ENCODE data around the gene OBSL1.

Gene OBSL1

DNA sequence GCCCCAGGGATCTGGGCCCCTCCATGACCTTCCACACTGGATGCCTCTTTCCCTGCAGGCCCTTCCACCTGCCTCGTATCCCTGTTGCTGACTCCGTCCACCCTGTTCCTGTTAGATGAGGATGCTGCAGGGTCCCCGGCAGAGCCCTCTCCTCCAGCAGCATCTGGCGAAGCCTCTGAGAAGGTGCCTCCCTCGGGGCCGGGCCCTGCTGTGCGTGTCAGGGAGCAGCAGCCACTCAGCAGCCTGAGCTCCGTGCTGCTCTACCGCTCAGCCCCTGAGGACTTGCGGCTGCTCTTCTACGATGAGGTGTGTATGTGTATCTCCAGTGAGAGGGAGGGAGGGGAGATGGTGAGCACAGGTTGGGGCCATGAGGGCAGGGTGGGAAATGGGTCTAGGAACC is 43.7 kb upstream of the OBSL1 start:
- Histone ChIP-seq H3K9me3 (ENCODE audit: insufficient read depth, low read depth, low read length) (no peaks in the 10 kb centered on the region), H3K4me3 (ENCODE audit: low read length, poor library complexity, severe bottlenecking) (no peak overlapping the region), H3F3A (ENCODE audit: low read depth) (no peaks in the 10 kb centered on the region), H2AFZ (ENCODE audit: low read length) (no peak overlapping the region), H3K79me2 (ENCODE audit: insufficient read depth, low read length) (no peaks in the 10 kb centered on the region), H3K9me2 (replicated peaks; ENCODE audit: low read depth, low read length) (no peaks in the 10 kb centered on the region), H3K36me3 (ENCODE audit: insufficient read depth, low read length) (peaks cover 5% of the 10 kb centered on the region; the same call in 1 of the 2 replicates), H4K20me1 (ENCODE audit: insufficient read depth, low read length, poor library complexity, severe bottlenecking) (no peaks in the 10 kb centered on the region), H3K9ac (ENCODE audit: low read depth, low read length, poor library complexity, severe bottlenecking) (no peak overlapping the region), H3K4me2 (ENCODE audit: low read depth, low read length, poor library complexity, severe bottlenecking) (no peak overlapping the region), H3K27me3 (ENCODE audit: insufficient read depth, low read length, poor library complexity, severe bottlenecking) (no peaks in the 10 kb centered on the region), H3K4me1 (ENCODE audit: insufficient read depth, low read length, poor library complexity, severe bottlenecking) (no peaks in the 10 kb centered on the region)
- TF ChIP-seq EZH2phosphoT487 (IDR thresholded peaks at IDR 0.05; ENCODE audit: borderline replicate concordance): no peak
- TF ChIP-seq, protein P1, sequence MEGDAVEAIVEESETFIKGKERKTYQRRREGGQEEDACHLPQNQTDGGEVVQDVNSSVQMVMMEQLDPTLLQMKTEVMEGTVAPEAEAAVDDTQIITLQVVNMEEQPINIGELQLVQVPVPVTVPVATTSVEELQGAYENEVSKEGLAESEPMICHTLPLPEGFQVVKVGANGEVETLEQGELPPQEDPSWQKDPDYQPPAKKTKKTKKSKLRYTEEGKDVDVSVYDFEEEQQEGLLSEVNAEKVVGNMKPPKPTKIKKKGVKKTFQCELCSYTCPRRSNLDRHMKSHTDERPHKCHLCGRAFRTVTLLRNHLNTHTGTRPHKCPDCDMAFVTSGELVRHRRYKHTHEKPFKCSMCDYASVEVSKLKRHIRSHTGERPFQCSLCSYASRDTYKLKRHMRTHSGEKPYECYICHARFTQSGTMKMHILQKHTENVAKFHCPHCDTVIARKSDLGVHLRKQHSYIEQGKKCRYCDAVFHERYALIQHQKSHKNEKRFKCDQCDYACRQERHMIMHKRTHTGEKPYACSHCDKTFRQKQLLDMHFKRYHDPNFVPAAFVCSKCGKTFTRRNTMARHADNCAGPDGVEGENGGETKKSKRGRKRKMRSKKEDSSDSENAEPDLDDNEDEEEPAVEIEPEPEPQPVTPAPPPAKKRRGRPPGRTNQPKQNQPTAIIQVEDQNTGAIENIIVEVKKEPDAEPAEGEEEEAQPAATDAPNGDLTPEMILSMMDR (conservative IDR thresholded peaks at IDR 0.05; ENCODE audit: low read length): no peak

DNA sequence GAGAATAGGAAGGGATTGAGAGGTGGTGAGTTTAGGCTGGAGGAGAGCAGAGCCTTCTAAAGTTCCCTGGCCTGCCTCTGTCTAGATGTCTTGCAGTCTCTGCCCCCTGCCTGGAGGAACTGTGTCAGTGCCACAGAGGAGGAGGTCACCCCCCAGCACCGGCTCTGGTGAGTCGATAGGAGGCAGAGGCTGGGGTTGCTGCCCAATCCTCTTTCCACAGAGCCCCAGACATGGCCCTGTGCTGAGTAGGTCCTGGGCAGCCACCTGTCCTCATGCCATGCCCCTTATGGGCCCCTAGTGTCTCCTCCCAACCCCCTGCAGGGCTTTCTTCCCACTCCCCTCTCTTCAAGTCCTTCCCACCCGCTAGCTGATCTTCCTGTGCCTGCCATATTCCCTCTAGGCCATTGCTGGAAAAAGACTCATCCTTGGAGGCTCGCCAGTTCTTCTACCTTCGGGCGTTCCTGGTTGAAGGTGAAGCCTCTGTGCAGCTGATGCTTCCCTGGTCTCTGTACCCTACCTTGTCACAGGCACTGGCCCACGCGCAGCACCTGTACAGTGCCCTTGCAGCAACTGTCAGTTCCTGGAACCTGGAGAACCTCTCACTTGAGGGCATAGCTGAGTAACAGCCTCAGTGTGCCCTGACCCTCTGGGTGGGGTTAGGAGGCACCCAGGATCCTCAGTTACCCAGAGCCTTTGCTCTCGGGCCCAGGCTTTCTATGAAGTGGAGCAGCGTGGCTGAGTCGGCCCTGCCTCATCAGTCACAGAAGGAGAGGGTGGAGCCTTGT is 42.9 kb upstream of the OBSL1 start:
- no peaks in the 10 kb centered on the region for H3K4me1 ChIP-seq (ENCODE audit: insufficient read depth, low read length, poor library complexity, severe bottlenecking)
- H3K36me3 ChIP-seq (ENCODE audit: insufficient read depth, low read length): peaks cover 5% of the 10 kb centered on the region; the same call in 1 of the 2 replicates
- H3F3A ChIP-seq (ENCODE audit: low read depth): no peaks in the 10 kb centered on the region
- no peaks in the 10 kb centered on the region for H3K9me3 ChIP-seq (ENCODE audit: insufficient read depth, low read depth, low read length)
- no peaks in the 10 kb centered on the region for H4K20me1 ChIP-seq (ENCODE audit: insufficient read depth, low read length, poor library complexity, severe bottlenecking)
- no peak overlapping the region for H3K4me2 ChIP-seq (ENCODE audit: low read depth, low read length, poor library complexity, severe bottlenecking)
- no peaks in the 10 kb centered on the region for H3K9me2 ChIP-seq (replicated peaks; ENCODE audit: low read depth, low read length)
- no peaks in the 10 kb centered on the region for H3K79me2 ChIP-seq (ENCODE audit: insufficient read depth, low read length)
- H2AFZ ChIP-seq (ENCODE audit: low read length): no peak overlapping the region
- no peaks in the 10 kb centered on the region for H3K27me3 ChIP-seq (ENCODE audit: insufficient read depth, low read length, poor library complexity, severe bottlenecking)
- H3K4me3 ChIP-seq (ENCODE audit: low read length, poor library complexity, severe bottlenecking): no peak overlapping the region
- TF ChIP-seq, protein P1 (conservative IDR thresholded peaks at IDR 0.05; ENCODE audit: low read length): no peak
- TF ChIP-seq EZH2phosphoT487 (IDR thresholded peaks at IDR 0.05; ENCODE audit: borderline replicate concordance): no peak
- no peak overlapping the region for H3K9ac ChIP-seq (ENCODE audit: low read depth, low read length, poor library complexity, severe bottlenecking)

DNA sequence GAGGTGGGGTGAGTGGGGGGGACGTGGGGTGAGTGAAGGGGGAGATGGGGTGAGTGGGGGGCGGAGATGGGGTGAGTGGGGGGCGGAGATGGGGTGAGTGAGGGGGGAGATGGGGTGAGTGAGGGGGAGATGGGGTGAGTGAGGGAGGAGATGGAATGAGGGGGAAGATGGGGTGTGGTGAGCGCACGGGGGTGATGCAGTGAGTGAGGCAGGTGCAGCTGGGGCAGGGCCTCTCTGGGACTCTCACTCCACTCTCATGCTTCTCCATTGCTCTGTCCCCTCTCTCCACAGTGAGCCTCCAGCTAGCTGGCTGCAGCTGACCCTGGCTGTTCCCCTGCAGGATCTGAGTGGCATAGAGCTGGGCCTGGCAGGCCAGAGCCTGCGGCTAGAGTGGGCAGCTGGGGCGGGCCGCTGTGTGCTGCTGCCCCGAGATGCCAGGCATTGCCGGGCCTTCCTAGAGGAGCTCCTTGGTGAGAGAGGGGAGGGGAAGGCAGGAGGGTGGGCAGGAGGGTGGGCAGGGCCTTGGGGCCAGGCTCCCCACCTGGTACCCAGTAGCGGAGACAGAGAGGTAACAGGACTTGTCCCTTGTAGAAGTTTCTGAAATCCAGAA is 42.2 kb upstream of the OBSL1 start:
- H3K9me3 ChIP-seq (ENCODE audit: insufficient read depth, low read depth, low read length): no peaks in the 10 kb centered on the region
- no peaks in the 10 kb centered on the region for H4K20me1 ChIP-seq (ENCODE audit: insufficient read depth, low read length, poor library complexity, severe bottlenecking)
- H3K9ac ChIP-seq (ENCODE audit: low read depth, low read length, poor library complexity, severe bottlenecking): no peak overlapping the region
- no peaks in the 10 kb centered on the region for H3K4me1 ChIP-seq (ENCODE audit: insufficient read depth, low read length, poor library complexity, severe bottlenecking)
- no peak overlapping the region for H2AFZ ChIP-seq (ENCODE audit: low read length)
- H3K79me2 ChIP-seq (ENCODE audit: insufficient read depth, low read length): no peaks in the 10 kb centered on the region
- H3K9me2 ChIP-seq (replicated peaks; ENCODE audit: low read depth, low read length): no peaks in the 10 kb centered on the region
- no peak overlapping the region for H3K4me3 ChIP-seq (ENCODE audit: low read length, poor library complexity, severe bottlenecking)
- H3K27me3 ChIP-seq (ENCODE audit: insufficient read depth, low read length, poor library complexity, severe bottlenecking): no peaks in the 10 kb centered on the region
- H3F3A ChIP-seq (ENCODE audit: low read depth): no peaks in the 10 kb centered on the region
- peaks cover 5% of the 10 kb centered on the region; the same call in 1 of the 2 replicates for H3K36me3 ChIP-seq (ENCODE audit: insufficient read depth, low read length)
- H3K4me2 ChIP-seq (ENCODE audit: low read depth, low read length, poor library complexity, severe bottlenecking): no peak overlapping the region
- TF ChIP-seq, protein P1 (conservative IDR thresholded peaks at IDR 0.05; ENCODE audit: low read length): no peak
- TF ChIP-seq EZH2phosphoT487 (IDR thresholded peaks at IDR 0.05; ENCODE audit: borderline replicate concordance): no peak
